ENCODE data around the gene OR52E2. TPM values are rescaled to one million over a fixed set of nuclear protein-coding genes. Genes with fewer than 3 reads are reported as not detected.

The OR52E2 gene
- total and polyA plus RNA-seq, 2 of the 4 experiments (the other 2 are of a cell fraction), result not detected

DNA sequence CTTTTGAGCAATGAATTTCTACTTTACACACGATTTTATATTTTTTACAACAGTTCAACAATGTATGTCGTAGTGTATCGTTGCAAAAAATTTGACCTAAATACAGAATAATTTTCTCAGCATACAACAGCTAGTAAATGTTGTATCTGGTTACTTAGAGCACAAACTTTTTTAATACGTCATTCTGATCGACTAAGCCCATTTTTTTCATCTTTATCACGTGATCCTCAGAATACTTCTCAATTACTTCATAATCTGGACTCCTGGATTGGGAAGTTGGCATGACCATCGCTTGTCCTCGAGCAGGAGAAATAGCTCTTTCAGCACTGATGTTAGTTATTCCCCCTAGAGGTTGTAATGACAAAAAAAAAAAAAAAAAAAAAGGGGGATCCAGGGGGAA is 48.2 kb downstream of the OR52E2 start:
- no peaks in the 10 kb centered on the region for H3K9me1 ChIP-seq (ENCODE audit: insufficient read depth, low read length)
- H4K8ac ChIP-seq (ENCODE audit: low read depth in 2 of 2, low read length in 2 of 2), result no peak overlapping the region
- no peak overlapping the region for H4K91ac ChIP-seq (ENCODE audit: insufficient read depth, low read depth, low read length)
- TF ChIP-seq RFX5 (IDR thresholded peaks at IDR 0.05; ENCODE audit: low read depth, low read length), result no peak
- no peak overlapping the region for H3K4ac ChIP-seq (ENCODE audit: low read depth, low read length)
- no peak overlapping the region for H3K4me2 ChIP-seq (ENCODE audit: low read depth, low read length)
- no peak overlapping the region for H3K27ac ChIP-seq (ENCODE audit: insufficient read depth, low read length)
- no peak overlapping the region for H3K9ac ChIP-seq (ENCODE audit: low read depth, low read length)
- no peak overlapping the region for H2BK15ac ChIP-seq (ENCODE audit: low read depth, low read length)
- no peak overlapping the region for H4K5ac ChIP-seq (ENCODE audit: low read depth, low read length)
- no peak overlapping the region for H3K4me3 ChIP-seq (ENCODE audit: insufficient read depth, low read depth, low read length)
- H3K23ac ChIP-seq (ENCODE audit: low read depth, low read length), result no peak overlapping the region
- H2BK120ac ChIP-seq (ENCODE audit: low read depth, low read length), result no peak overlapping the region
- ChIA-PET CTCF (interaction anchor here (0.5 kb wide), 1 partner anchor 20 kb away, joined by 6 read pairs; no protein-coding TSS in a partner anchor), POLR2A (ENCODE audit: unreplicated experiment) (no interaction called here)
- ATAC-seq (ENCODE audit: low read depth), result no peak
- WGBS, 2 experiments (ENCODE audit: extremely low coverage in 2 of 2, insufficient read length in 1 of 2), result no CpG with 5 or more reads among the region's 8 CpGs
- no peaks in the 10 kb centered on the region for H3K4me1 ChIP-seq (ENCODE audit: control insufficient read depth, insufficient read depth, low read length)
- no peak overlapping the region for H2AK9ac ChIP-seq (replicated peaks; ENCODE audit: low read depth, low read length, poor library complexity)
- dilution Hi-C loops (cut with HindIII; ENCODE audit: low sequenced_read_pairs, unreplicated experiment) (no loop called here), in situ Hi-C loops (cut with MboI; ENCODE audit: low sequenced_read_pairs) (no loop called here), intact Hi-C loops (cut with micrococcal nuclease) (no loop called here)
- H2AK5ac ChIP-seq (ENCODE audit: low read depth, low read length), result no peak overlapping the region
- H3K56ac ChIP-seq (ENCODE audit: extremely low read depth, insufficient read depth, low read length), result no peak overlapping the region
- no peak for DNase-seq
- H2AFZ ChIP-seq (replicated peaks; ENCODE audit: low read length, poor library complexity), result no peak overlapping the region
- H3K9me3 ChIP-seq (ENCODE audit: control insufficient read depth, insufficient read depth, low read length), result no peaks in the 10 kb centered on the region
- BruUV-seq (replicated peaks), result no TSS peak
- H3K18ac ChIP-seq (ENCODE audit: low read depth, low read length), result no peak overlapping the region
- no peaks in the 10 kb centered on the region for H4K20me1 ChIP-seq (ENCODE audit: insufficient read depth, low read length)
- no peaks in the 10 kb centered on the region for H3K36me3 ChIP-seq (ENCODE audit: control insufficient read depth, insufficient read depth, low read length)
- H3K79me1 ChIP-seq (ENCODE audit: low read depth in 1 of 2, low read length in 2 of 2), result no peaks in the 10 kb centered on the region
- no peak overlapping the region for H3K14ac ChIP-seq (replicated peaks; ENCODE audit: low read depth, low read length)
- H3K27me3 ChIP-seq (ENCODE audit: control insufficient read depth, insufficient read depth, low read length), result no peaks in the 10 kb centered on the region
- H2BK20ac ChIP-seq (ENCODE audit: low read depth, low read length), result no peak overlapping the region
- no peak overlapping the region for H2BK5ac ChIP-seq (ENCODE audit: low read depth, low read length, poor library complexity, severe bottlenecking)

Other genes with a start within 250 kb of the OR52E2 start
- under 0.01 and 0.18 TPM in 2 replicates for gene OR51F2, start 238.3 kb downstream of the OR52E2 start, total RNA-seq (2012; rRNA removed)
- gene OR51F2, start 238.3 kb downstream of the OR52E2 start, polyA plus RNA-seq (2012; rRNA removed), result not detected in 2 replicates
- not detected in 2 replicates for gene OR51S1, start 210.4 kb downstream of the OR52E2 start, total RNA-seq (2012; rRNA removed)
- gene OR51S1, start 210.4 kb downstream of the OR52E2 start, polyA plus RNA-seq (2012; rRNA removed), result not detected in 2 replicates
- gene OR51T1, start 177.7 kb downstream of the OR52E2 start, total RNA-seq (2012; rRNA removed), result not detected in 2 replicates
- not detected in 2 replicates for gene OR51T1, start 177.7 kb downstream of the OR52E2 start, polyA plus RNA-seq (2012; rRNA removed)
- not detected in 2 replicates for gene OR51A7, start 155.8 kb downstream of the OR52E2 start, total RNA-seq (2012; rRNA removed)
- gene OR51A7, start 155.8 kb downstream of the OR52E2 start, polyA plus RNA-seq (2012; rRNA removed), result not detected in 2 replicates
- not detected in 2 replicates for gene OR51G2, start 140.3 kb downstream of the OR52E2 start, total RNA-seq (2012; rRNA removed)
- not detected in 2 replicates for gene OR51G2, start 140.3 kb downstream of the OR52E2 start, polyA plus RNA-seq (2012; rRNA removed)
- gene OR51G1, start 135.3 kb downstream of the OR52E2 start, total RNA-seq (2012; rRNA removed), result not detected in 2 replicates
- not detected in 2 replicates for gene OR51G1, start 135.3 kb downstream of the OR52E2 start, polyA plus RNA-seq (2012; rRNA removed)
- not detected in 2 replicates for gene OR51A4, start 112.0 kb downstream of the OR52E2 start, total RNA-seq (2012; rRNA removed)
- not detected in 2 replicates for gene OR51A4, start 112.0 kb downstream of the OR52E2 start, polyA plus RNA-seq (2012; rRNA removed)
- gene OR51A2, start 103.9 kb downstream of the OR52E2 start, total RNA-seq (2012; rRNA removed), result not detected in 2 replicates
- not detected in 2 replicates for gene OR51A2, start 103.9 kb downstream of the OR52E2 start, polyA plus RNA-seq (2012; rRNA removed)
- gene OR51L1, start 64.8 kb downstream of the OR52E2 start, total RNA-seq (2012; rRNA removed), result not detected in 2 replicates
- not detected in 2 replicates for gene OR51L1, start 64.8 kb downstream of the OR52E2 start, polyA plus RNA-seq (2012; rRNA removed)
- gene OR52J3, start 13.1 kb downstream of the OR52E2 start, total RNA-seq (2012; rRNA removed), result not detected in 2 replicates
- not detected in 2 replicates for gene OR52J3, start 13.1 kb downstream of the OR52E2 start, polyA plus RNA-seq (2012; rRNA removed)
- gene OR52E1, start 9.9 kb upstream of the OR52E2 start, total RNA-seq (2012; rRNA removed), result not detected in 2 replicates
- gene OR52E1, start 9.9 kb upstream of the OR52E2 start, polyA plus RNA-seq (2012; rRNA removed), result not detected in 2 replicates
- not detected in 2 replicates for gene OR52A5, start 78.7 kb upstream of the OR52E2 start, total RNA-seq (2012; rRNA removed)
- gene OR52A5, start 78.7 kb upstream of the OR52E2 start, polyA plus RNA-seq (2012; rRNA removed), result not detected in 2 replicates
- not detected in 2 replicates for gene OR52A1, start 95.1 kb upstream of the OR52E2 start, total RNA-seq (2012; rRNA removed)
- not detected in 2 replicates for gene OR52A1, start 95.1 kb upstream of the OR52E2 start, polyA plus RNA-seq (2012; rRNA removed)
- not detected in 2 replicates for gene OR51V1, start 141.1 kb upstream of the OR52E2 start, total RNA-seq (2012; rRNA removed)
- gene OR51V1, start 141.1 kb upstream of the OR52E2 start, polyA plus RNA-seq (2012; rRNA removed), result not detected in 2 replicates
- gene HBB, start 167.4 kb upstream of the OR52E2 start, total RNA-seq (2012; rRNA removed), result not detected in 2 replicates
- gene HBB, start 167.4 kb upstream of the OR52E2 start, polyA plus RNA-seq (2012; rRNA removed), result 0.24 TPM in 1 of 2 replicates, not detected in the other
- gene HBD, start 174.9 kb upstream of the OR52E2 start, total RNA-seq (2012; rRNA removed), result 3.1 and 6.3 TPM in 2 replicates
- 10.7 and 12.0 TPM in 2 replicates for gene HBD, start 174.9 kb upstream of the OR52E2 start, polyA plus RNA-seq (2012; rRNA removed)
- gene HBG1, start 190.2 kb upstream of the OR52E2 start, total RNA-seq (2012; rRNA removed), result not detected in 2 replicates
- not detected in 2 replicates for gene HBG1, start 190.2 kb upstream of the OR52E2 start, polyA plus RNA-seq (2012; rRNA removed)
- gene HBG2, start 195.2 kb upstream of the OR52E2 start, total RNA-seq (2012; rRNA removed), result 0.54 TPM in 1 of 2 replicates, not detected in the other
- gene HBG2, start 195.2 kb upstream of the OR52E2 start, polyA plus RNA-seq (2012; rRNA removed), result 1.7 TPM in 1 of 2 replicates, not detected in the other
- gene HBE1, start 210.3 kb upstream of the OR52E2 start, total RNA-seq (2012; rRNA removed), result 1.4 and 3.2 TPM in 2 replicates
- 7.7 and 12.7 TPM in 2 replicates for gene HBE1, start 210.3 kb upstream of the OR52E2 start, polyA plus RNA-seq (2012; rRNA removed)
- not detected in 2 replicates for gene OR51B4, start 242.3 kb upstream of the OR52E2 start, total RNA-seq (2012; rRNA removed)
- gene OR51B4, start 242.3 kb upstream of the OR52E2 start, polyA plus RNA-seq (2012; rRNA removed), result 0.11 TPM in 1 of 2 replicates, not detected in the other